ENCODE data around the gene WIPI1.
A peak's percentile ranks its signal among the peaks of the same experiment; 100 is the strongest.

WIPI1 gene

GRCh38 chr17:68387435-68388218 lies 69.7 kb downstream of the WIPI1 start:
- H3K27ac Mint-ChIP-seq = no peak overlapping the region
- CTCF ChIA-PET = interaction anchor here (1.2 to 2.3 kb wide), 2 partner anchors 9 to 11 kb away, joined by 3 to 7 read pairs; no protein-coding TSS in a partner anchor
- peaks cover 29% of the 10 kb centered on the region for H3K4me1 Mint-ChIP-seq
- no peak overlapping the region for H3K4me3 Mint-ChIP-seq
- no peak for DNase-seq
- H3K9me3 Mint-ChIP-seq = no peaks in the 10 kb centered on the region
- H3K27me3 Mint-ChIP-seq = peaks cover 12% of the 10 kb centered on the region
- no peaks in the 10 kb centered on the region for H3K36me3 Mint-ChIP-seq

DNA sequence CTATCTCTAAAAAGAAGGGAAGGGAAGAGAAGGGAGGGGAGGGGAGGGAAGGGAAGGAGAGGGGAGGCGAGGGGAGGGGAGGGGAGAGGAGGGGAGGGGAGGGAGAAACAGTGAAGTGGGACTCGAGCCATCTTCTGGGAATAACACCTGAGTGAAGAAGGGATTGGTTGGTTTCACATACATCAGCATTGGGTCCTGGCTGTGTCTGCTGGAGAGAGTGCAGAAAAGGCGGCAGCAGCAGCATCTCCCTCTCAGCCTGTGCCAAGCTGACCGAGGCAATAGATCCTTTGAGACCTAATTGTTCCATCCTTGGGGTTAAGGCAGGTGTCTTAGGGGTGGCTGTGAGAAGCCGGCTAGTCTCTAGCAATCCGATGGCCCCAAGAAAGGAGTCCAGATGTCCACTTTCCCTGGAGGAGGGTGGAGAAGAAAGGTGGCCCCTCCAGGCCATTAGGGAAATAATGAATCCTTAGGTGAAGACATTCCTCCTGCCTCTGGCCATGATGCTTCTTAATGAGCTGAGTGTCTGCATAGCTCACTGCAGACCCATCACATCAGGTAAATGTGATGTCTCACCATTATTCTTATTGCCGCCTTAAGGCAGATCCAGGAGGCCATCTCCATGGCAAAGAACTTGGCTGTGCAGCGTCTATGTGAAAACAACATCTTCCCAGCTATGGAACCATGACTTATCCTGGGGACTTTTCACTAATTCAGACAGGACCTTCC lies 71.6 kb downstream of the WIPI1 start:
- H3K4me3 Mint-ChIP-seq = no peak overlapping the region
- CTCF ChIA-PET = interaction anchor here (1.2 to 1.8 kb wide), 3 partner anchors 11 to 123 kb away, joined by 3 to 9 read pairs (median 6); no protein-coding TSS in a partner anchor
- peaks cover 34% of the 10 kb centered on the region for H3K4me1 Mint-ChIP-seq
- DNase-seq = no peak
- no peaks in the 10 kb centered on the region for H3K9me3 Mint-ChIP-seq
- no peak overlapping the region for H3K27ac Mint-ChIP-seq
- H3K36me3 Mint-ChIP-seq = no peaks in the 10 kb centered on the region
- peaks cover 12% of the 10 kb centered on the region for H3K27me3 Mint-ChIP-seq

GRCh38 chr17:68384941-68385340 lies 72.4 kb downstream of the WIPI1 start:
- no peaks in the 10 kb centered on the region for H3K9me3 Mint-ChIP-seq
- H3K4me3 Mint-ChIP-seq = no peak overlapping the region
- H3K36me3 Mint-ChIP-seq = no peaks in the 10 kb centered on the region
- peaks cover 34% of the 10 kb centered on the region for H3K4me1 Mint-ChIP-seq
- H3K27me3 Mint-ChIP-seq = peaks cover 10% of the 10 kb centered on the region
- H3K27ac Mint-ChIP-seq = no peak overlapping the region
- DNase-seq = no peak
- CTCF ChIA-PET = interaction anchor here (0.9 to 1.2 kb wide), 2 partner anchors 12 to 14 kb away, joined by 3 read pairs; no protein-coding TSS in a partner anchor

- Mint-ChIP-seq H3K4me3 (no peak overlapping the region), H3K4me1 (peaks cover 34% of the 10 kb centered on the region), H3K27ac (no peak overlapping the region), H3K27me3 (peaks cover 5% of the 10 kb centered on the region), H3K36me3 (no peaks in the 10 kb centered on the region), H3K9me3 (no peaks in the 10 kb centered on the region)
- DNase-seq = no peak
- CTCF ChIA-PET = interaction anchor here (0.9 to 1.2 kb wide), 2 partner anchors 12 to 14 kb away, joined by 3 read pairs; no protein-coding TSS in a partner anchor
Measured at GRCh38 chr17:68384471-68384870, 72.8 kb downstream of the WIPI1 start.

DNA sequence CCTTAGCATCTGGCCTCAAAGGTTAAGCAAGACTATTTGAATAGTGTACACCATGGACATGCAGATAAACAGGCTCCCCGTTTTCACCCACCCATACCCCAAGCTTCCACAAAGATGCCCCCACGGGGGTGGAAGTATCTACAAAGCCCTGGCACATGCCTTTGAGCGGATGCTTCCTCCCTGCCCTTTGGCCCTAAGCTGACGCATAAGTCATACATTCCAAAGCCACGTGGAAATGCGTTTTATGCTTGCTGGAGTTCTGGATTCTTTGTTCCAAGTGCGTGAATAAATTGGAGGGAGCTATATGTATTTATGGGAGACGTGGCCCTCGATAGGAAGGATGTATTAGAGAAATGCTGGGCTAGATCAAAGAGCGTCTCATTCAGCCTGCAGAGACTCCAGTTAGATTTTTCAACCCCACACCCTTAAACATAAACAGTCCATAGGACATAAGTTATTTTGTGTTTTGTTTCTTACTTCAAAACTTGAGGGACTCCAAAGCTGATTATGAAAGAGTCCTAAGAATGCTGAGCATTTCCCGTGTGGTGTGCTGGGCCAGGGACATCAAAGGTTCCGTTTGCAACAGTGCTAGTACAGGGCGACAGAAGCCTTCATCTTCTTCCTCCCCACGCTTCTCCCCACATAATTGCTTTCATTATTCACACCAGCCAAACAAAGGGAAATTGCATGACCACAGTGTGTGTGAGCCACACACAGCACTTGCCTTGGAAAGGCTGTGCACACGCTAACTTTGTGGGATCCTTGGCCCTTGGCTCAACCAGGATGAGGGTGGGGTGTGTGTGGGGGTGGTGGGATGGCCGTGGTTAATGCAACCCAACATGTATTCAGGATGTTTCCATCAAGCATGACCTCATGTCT lies 73.6 kb downstream of the WIPI1 start:
- Mint-ChIP-seq H3K27ac (peak overlapping the region; percentile 46), H3K4me3 (peak overlapping the region; percentile 17), H3K36me3 (no peaks in the 10 kb centered on the region), H3K27me3 (peaks cover 4% of the 10 kb centered on the region), H3K4me1 (peaks cover 34% of the 10 kb centered on the region), H3K9me3 (no peaks in the 10 kb centered on the region)
- peak; percentile 63 for DNase-seq
- CTCF ChIA-PET = interaction anchor here (1.0 to 1.9 kb wide), 3 partner anchors 15 to 120 kb away, joined by 4 to 13 read pairs (median 5); no protein-coding TSS in a partner anchor

- Mint-ChIP-seq H3K27ac (no peak overlapping the region), H3K27me3 (peaks cover 4% of the 10 kb centered on the region), H3K36me3 (no peaks in the 10 kb centered on the region), H3K9me3 (no peaks in the 10 kb centered on the region), H3K4me3 (no peak overlapping the region), H3K4me1 (peaks cover 34% of the 10 kb centered on the region)
- DNase-seq = no peak
- CTCF ChIA-PET = interaction anchor here (1.0 to 1.9 kb wide), 3 partner anchors 16 to 120 kb away, joined by 4 to 13 read pairs (median 5); no protein-coding TSS in a partner anchor
Measured at GRCh38 chr17:68383120-68383442, 74.2 kb downstream of the WIPI1 start.

DNA sequence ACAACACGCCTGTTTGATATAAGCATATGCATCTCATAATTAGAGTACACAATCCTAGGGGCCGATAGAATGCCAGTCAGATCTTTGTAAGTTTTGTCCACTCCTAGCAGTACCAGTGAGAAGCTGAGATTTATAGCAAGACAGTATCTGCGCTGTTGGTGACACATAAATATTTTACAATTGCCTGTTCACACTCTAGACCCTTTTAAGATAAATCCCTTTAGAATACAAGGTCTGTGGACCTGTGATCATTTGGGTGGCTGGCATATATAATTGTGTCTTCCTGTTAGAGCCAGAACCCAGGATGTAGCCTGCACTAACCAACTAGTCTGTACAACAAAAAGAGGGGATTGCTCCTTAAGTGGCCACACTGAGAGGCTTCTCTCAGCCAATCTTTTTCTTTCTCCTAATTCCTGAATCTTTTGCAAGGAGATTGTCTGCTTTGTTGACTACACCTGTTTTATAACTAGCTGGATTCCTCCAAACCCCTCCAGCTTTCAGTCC lies 74.7 kb downstream of the WIPI1 start:
- H3K27me3 Mint-ChIP-seq = peaks cover 8% of the 10 kb centered on the region
- no peaks in the 10 kb centered on the region for H3K9me3 Mint-ChIP-seq
- CTCF ChIA-PET = interaction anchor here (1.0 to 1.9 kb wide), 3 partner anchors 16 to 119 kb away, joined by 4 to 13 read pairs (median 5); no protein-coding TSS in a partner anchor
- DNase-seq = no peak
- H3K27ac Mint-ChIP-seq = no peak overlapping the region
- no peak overlapping the region for H3K4me3 Mint-ChIP-seq
- peaks cover 34% of the 10 kb centered on the region for H3K4me1 Mint-ChIP-seq
- no peaks in the 10 kb centered on the region for H3K36me3 Mint-ChIP-seq

- peaks cover 18% of the 10 kb centered on the region for H3K27me3 Mint-ChIP-seq
- H3K9me3 Mint-ChIP-seq = no peaks in the 10 kb centered on the region
- no peak overlapping the region for H3K27ac Mint-ChIP-seq
- DNase-seq = no peak
- peaks cover 31% of the 10 kb centered on the region for H3K4me1 Mint-ChIP-seq
- CTCF ChIA-PET = interaction anchor here (1.2 kb wide), 1 partner anchor 18 kb away, joined by 3 read pairs; no protein-coding TSS in a partner anchor
- no peak overlapping the region for H3K4me3 Mint-ChIP-seq
- H3K36me3 Mint-ChIP-seq = no peaks in the 10 kb centered on the region
Measured at GRCh38 chr17:68381076-68381900, 76.0 kb downstream of the WIPI1 start.

GRCh38 chr17:68379692-68380677 lies 77.3 kb downstream of the WIPI1 start:
- DNase-seq = no peak
- H3K27me3 Mint-ChIP-seq = peaks cover 27% of the 10 kb centered on the region
- H3K9me3 Mint-ChIP-seq = no peaks in the 10 kb centered on the region
- H3K4me3 Mint-ChIP-seq = no peak overlapping the region
- CTCF ChIA-PET = no interaction called here
- H3K36me3 Mint-ChIP-seq = no peaks in the 10 kb centered on the region
- H3K4me1 Mint-ChIP-seq = peaks cover 29% of the 10 kb centered on the region
- H3K27ac Mint-ChIP-seq = no peak overlapping the region

- no peak overlapping the region for H3K27ac Mint-ChIP-seq
- H3K4me1 Mint-ChIP-seq = peaks cover 20% of the 10 kb centered on the region
- H3K27me3 Mint-ChIP-seq = peaks cover 33% of the 10 kb centered on the region
- CTCF ChIA-PET = no interaction called here
- no peaks in the 10 kb centered on the region for H3K36me3 Mint-ChIP-seq
- H3K4me3 Mint-ChIP-seq = no peak overlapping the region
- H3K9me3 Mint-ChIP-seq = no peaks in the 10 kb centered on the region
- DNase-seq = no peak
Measured at GRCh38 chr17:68379177-68379510, 78.2 kb downstream of the WIPI1 start.

GRCh38 chr17:68378268-68379176 lies 78.8 kb downstream of the WIPI1 start:
- no peak for DNase-seq
- Mint-ChIP-seq H3K4me1 (peaks cover 14% of the 10 kb centered on the region), H3K36me3 (no peaks in the 10 kb centered on the region), H3K4me3 (no peak overlapping the region), H3K9me3 (no peaks in the 10 kb centered on the region), H3K27me3 (peaks cover 34% of the 10 kb centered on the region), H3K27ac (no peak overlapping the region)
- CTCF ChIA-PET = no interaction called here
